Breast epithelium (tissue), 4 donors: ENCODE results near the gene EEF1AKMT2. TPM values are rescaled to one million over a fixed set of nuclear protein-coding genes. Genes with fewer than 3 reads are reported as not detected.
A peak's percentile ranks its signal among the peaks of the same experiment; 100 is the strongest.

Experiments
- DNase-seq, 2 donors: peaks; one replicate each; pipeline ENCODE4 v3.0.0-alpha.2; 2019; ENCODE audit warnings: low spot score in 2 of 2
- H3K27ac ChIP-seq, 2 donors: fragments of 200-600 bp; sonication (generic) in 1 of 2; one replicate each; pipeline ENCODE4 v1.5.1; 2016 to 2019; ENCODE audit warnings: mild to moderate bottlenecking in 1 of 2
- H3K27me3 ChIP-seq, 2 donors: fragments of 200-600 bp; sonication (generic) in 1 of 2; one replicate each; pipeline versions ENCODE4 v1.5.1 to v1.6.0; 2017 to 2019; ENCODE audit warnings: control low read depth in 1 of 2, mild to moderate bottlenecking in 1 of 2
- H3K36me3 ChIP-seq: fragments of 200-600 bp; one replicate; pipeline ENCODE4 v1.5.1; 2019
- H3K4me1 ChIP-seq, 2 donors: fragments of 200-600 bp; sonication (generic); one replicate each; pipeline ENCODE4 v1.5.1; 2016 to 2019; ENCODE audit warnings: control low read depth in 1 of 2
- H3K4me3 ChIP-seq, 3 donors: fragments of 200-600 bp; sonication (generic); 1 replicate in 2 of 3; 2 replicates in 1 of 3; pipeline ENCODE4 v1.5.1; 2016 to 2019; ENCODE audit warnings: mild to moderate bottlenecking in 3 of 3, moderate library complexity in 2 of 3
- H3K9me3 ChIP-seq, 2 donors: fragments of 200-600 bp; sonication (generic) in 1 of 2; one replicate each; pipeline ENCODE4 v1.5.1; 2016 to 2019; ENCODE audit warnings: control low read depth in 1 of 2
- CTCF ChIP-seq, 3 donors: fragments of 450-650 bp; IDR thresholded peaks; one replicate each; pipeline ENCODE4 v1.5.1; 2016 to 2017; ENCODE audit warnings: antibody characterized with exemption in 3 of 3, mild to moderate bottlenecking in 3 of 3, moderate library complexity in 3 of 3
- POLR2A ChIP-seq: fragments of 450-650 bp; IDR thresholded peaks from one replicate; pipeline ENCODE4 v1.6.1; 2016; ENCODE audit warnings: antibody characterized with exemption, mild to moderate bottlenecking, moderate library complexity
- POLR2AphosphoS5 ChIP-seq, 3 donors: sonication (generic); formaldehyde crosslinking; IDR thresholded peaks; one replicate each; pipeline ENCODE4 v1.6.1; 2017; ENCODE audit warnings: antibody characterized with exemption in 3 of 3
- intact Hi-C: fragments of 100-400 bp; cut with DNase I; formaldehyde crosslinking; loops from one replicate; pipeline ENCODE4 v1.15.1; 2023; ENCODE audit warnings: low total_unique reads
- total RNA-seq, 3 donors: library from RNA; depleted of rRNA; stranded (reverse); fragments of >200 nt; gene quantifications; one replicate each; pipeline ENCODE4 v1.1.0, GENCODE V29; 2016

EEF1AKMT2 gene
- total RNA-seq, 3 donors from 2014 or later = 14.1 to 23.6 (median 23.2) TPM

- intact Hi-C loops = no loop called here
- H3K27ac ChIP-seq = no peak overlapping the region
Observed at GRCh38 chr10:124820121-124820520, 28.4 kb upstream of the EEF1AKMT2 start.

DNA sequence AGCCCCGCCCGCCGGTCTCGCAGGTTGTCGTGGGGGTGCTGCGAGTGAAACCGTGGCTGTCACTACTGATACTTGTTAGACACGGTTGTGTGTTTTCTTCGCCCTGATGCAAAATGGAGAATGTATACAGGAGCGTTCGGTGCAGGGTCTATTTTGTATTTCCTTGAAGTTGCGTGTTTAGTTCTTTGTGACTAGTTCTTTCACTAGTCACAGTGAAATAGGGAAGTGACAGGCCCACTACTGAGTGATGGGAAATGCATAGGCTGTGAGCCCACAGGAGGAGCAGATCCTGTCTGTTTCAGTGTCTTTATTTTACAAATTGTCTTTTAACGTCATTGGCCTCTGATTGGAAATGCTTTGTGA is 10.6 kb upstream of the EEF1AKMT2 start:
- no peaks in the 10 kb centered on the region for H3K36me3 ChIP-seq
- peak overlapping the region; percentile 85 to 88 for H3K27ac ChIP-seq
- no peaks in the 10 kb centered on the region for H3K27me3 ChIP-seq
- no peak for DNase-seq
- no peaks in the 10 kb centered on the region for H3K9me3 ChIP-seq
- H3K4me3 ChIP-seq = peak overlapping the region; percentile 76 to 99 (median 98)
- intact Hi-C loops = no loop called here
- TF ChIP-seq POLR2A = no peak
- no peak for TF ChIP-seq POLR2AphosphoS5 (IDR thresholded peaks at IDR 0.05)
- TF ChIP-seq CTCF (IDR thresholded peaks at IDR 0.05) = no peak
- no peaks in the 10 kb centered on the region for H3K4me1 ChIP-seq

More at GRCh38 chr10:124820121-124820520, 28.4 kb upstream of the EEF1AKMT2 start:
- no peaks in the 10 kb centered on the region for H3K36me3 ChIP-seq
- H3K4me3 ChIP-seq = no peak overlapping the region
- no peaks in the 10 kb centered on the region for H3K27me3 ChIP-seq
- TF ChIP-seq POLR2A (no peak), POLR2AphosphoS5 (IDR thresholded peaks at IDR 0.05) (no peak), CTCF (IDR thresholded peaks at IDR 0.05) (no peak)
- no peak for DNase-seq
- H3K4me1 ChIP-seq = no peaks in the 10 kb centered on the region
- no peaks in the 10 kb centered on the region for H3K9me3 ChIP-seq

- Histone ChIP-seq H3K9me3 (no peaks in the 10 kb centered on the region), H3K27ac (no peak overlapping the region), H3K36me3 (no peaks in the 10 kb centered on the region), H3K27me3 (no peaks in the 10 kb centered on the region), H3K4me3 (no peak overlapping the region), H3K4me1 (no peaks in the 10 kb centered on the region)
- intact Hi-C loops = no loop called here
- TF ChIP-seq CTCF (IDR thresholded peaks at IDR 0.05) (no peak), POLR2A (no peak), POLR2AphosphoS5 (IDR thresholded peaks at IDR 0.05) (no peak)
- DNase-seq = no peak
Observed at GRCh38 chr10:124799211-124799610, 7.5 kb upstream of the EEF1AKMT2 start.

- no peaks in the 10 kb centered on the region for H3K36me3 ChIP-seq
- H3K4me1 ChIP-seq = no peaks in the 10 kb centered on the region
- no peak overlapping the region for H3K27ac ChIP-seq
- intact Hi-C loops = no loop called here
- H3K9me3 ChIP-seq = no peaks in the 10 kb centered on the region
- no peak overlapping the region for H3K4me3 ChIP-seq
- no peaks in the 10 kb centered on the region for H3K27me3 ChIP-seq
- no peak for TF ChIP-seq CTCF (IDR thresholded peaks at IDR 0.05)
- no peak for TF ChIP-seq POLR2A
- TF ChIP-seq POLR2AphosphoS5 (IDR thresholded peaks at IDR 0.05) = no peak
- no peak for DNase-seq
Observed at GRCh38 chr10:124798781-124799180, 7.1 kb upstream of the EEF1AKMT2 start.

DNA sequence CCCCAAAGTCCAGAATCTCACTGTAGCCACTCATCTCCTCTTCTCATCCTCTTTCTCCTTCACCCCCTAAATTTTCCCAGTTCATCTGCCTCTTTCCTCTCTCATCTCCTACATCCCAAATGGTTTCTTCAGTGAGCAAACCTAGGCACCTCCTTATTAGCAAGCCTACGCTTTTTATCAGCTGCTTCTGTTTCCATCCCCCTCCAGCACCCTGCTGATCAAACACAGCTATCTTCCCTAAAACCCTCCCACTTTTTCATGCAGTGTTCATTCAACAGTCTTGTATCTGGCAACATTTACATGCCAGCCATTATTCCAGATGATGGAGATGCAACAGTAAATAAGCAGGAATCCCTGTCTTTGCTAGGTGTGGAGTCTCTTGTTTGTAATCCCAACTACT is 6.7 kb upstream of the EEF1AKMT2 start:
- DNase-seq = no peak
- Histone ChIP-seq H3K27ac (no peak overlapping the region), H3K4me3 (no peak overlapping the region), H3K9me3 (no peaks in the 10 kb centered on the region), H3K4me1 (no peaks in the 10 kb centered on the region), H3K27me3 (no peaks in the 10 kb centered on the region), H3K36me3 (no peaks in the 10 kb centered on the region)
- TF ChIP-seq CTCF (IDR thresholded peaks at IDR 0.05) = no peak
- intact Hi-C loops = no loop called here
